GM12891 (cell line): ENCODE data around the gene ABCA1.
A peak's percentile ranks its signal among the peaks of the same experiment; 100 is the strongest.

Source experiments
- POLR2A ChIP-seq: IDR thresholded peaks from 2 replicates; pipeline ENCODE4 v1.6.1; 2011; ENCODE audit warnings: low read depth, low read length, control low read depth
- POLR2AphosphoS5 ChIP-seq: IDR thresholded peaks from 2 replicates; pipeline ENCODE4 v1.6.1; 2011; ENCODE audit warnings: low read depth, low read length, control low read depth
- POU2F2 ChIP-seq: IDR thresholded peaks from 2 replicates; pipeline ENCODE4 v1.6.1; 2011; ENCODE audit warnings: low read depth, mild to moderate bottlenecking, control low read depth, low read length, moderate library complexity
- SPI1 ChIP-seq: IDR thresholded peaks from 2 replicates; pipeline ENCODE4 v1.6.1; 2011; ENCODE audit warnings: low read depth, low read length, control low read depth
- TAF1 ChIP-seq: IDR thresholded peaks from 2 replicates; pipeline ENCODE4 v1.6.1; 2011; ENCODE audit warnings: low read depth, low read length, control low read depth

- no peak for TF ChIP-seq POLR2A
- TF ChIP-seq POLR2AphosphoS5, result no peak
- no peak for TF ChIP-seq TAF1
- 0 out of 2 replicates have a peak, but pooled peaks have one; percentile 31 for TF ChIP-seq SPI1
- no peak for TF ChIP-seq POU2F2
Measured at GRCh38 chr9:104775574-104775936, 152.4 kb downstream of the ABCA1 start.
